ENCODE measurements around the gene GTF2F2. TPM values are rescaled to one million over a fixed set of nuclear protein-coding genes. Genes with fewer than 3 reads are reported as not detected.

Gene GTF2F2
- total and polyA plus RNA-seq, 2 experiments from 2014 or later, result 42.1 to 75.6 TPM

DNA sequence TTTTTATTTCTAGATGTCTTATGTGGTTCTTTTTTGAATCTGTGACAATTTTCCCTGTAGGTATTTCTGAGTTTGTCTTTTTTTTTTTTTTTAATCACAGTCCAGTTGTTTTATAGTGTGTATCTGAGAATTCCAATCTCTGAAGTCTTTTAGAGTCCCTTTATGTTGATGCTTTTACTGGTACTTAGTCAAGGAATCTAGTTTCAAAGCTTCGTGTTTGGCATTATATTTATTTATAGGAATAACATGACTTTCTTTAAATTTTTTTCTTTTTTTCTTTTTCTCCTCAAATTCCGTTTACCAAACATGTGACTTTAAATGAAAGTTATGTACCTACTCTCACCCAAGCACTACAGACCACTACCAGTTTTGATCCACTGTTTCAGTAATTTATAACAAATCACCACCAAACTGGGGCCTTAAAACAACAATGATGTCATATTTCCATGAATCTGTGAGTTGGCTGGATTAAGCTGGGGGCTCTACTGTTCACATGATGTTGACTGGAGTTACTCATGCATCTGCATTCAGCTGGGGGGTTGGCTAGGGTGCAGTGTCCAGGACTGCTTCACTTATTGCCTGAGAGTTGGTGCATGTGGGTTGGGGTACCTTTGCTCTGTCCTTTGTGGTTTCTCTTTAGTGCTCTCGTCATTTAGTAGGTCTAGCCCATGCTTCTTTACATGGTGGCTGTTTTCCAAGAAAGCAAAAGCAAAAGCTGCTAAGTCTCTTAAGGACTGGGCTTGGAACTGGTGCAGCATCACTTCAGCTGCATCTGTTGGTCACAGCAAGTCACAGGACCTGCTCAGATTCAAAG is 58.2 kb downstream of the GTF2F2 start:
- peaks cover 2% of the 10 kb centered on the region for H3K27me3 Mint-ChIP-seq (ENCODE audit: insufficient read depth, low read depth, poor library complexity)
- Histone ChIP-seq H3K4me3 (no peak overlapping the region), H3K4me2 (no peak overlapping the region), H2AFZ (no peak overlapping the region), H3K36me3 (ENCODE audit: insufficient read depth) (no peaks in the 10 kb centered on the region), H3K27me3 (ENCODE audit: insufficient read depth) (no peaks in the 10 kb centered on the region), H4K20me1 (replicated peaks; ENCODE audit: insufficient read depth) (peaks cover 8% of the 10 kb centered on the region; the same call in 1 of the 2 replicates), H3F3A (replicated peaks; ENCODE audit: low read depth) (no peaks in the 10 kb centered on the region), H3K9me2 (ENCODE audit: insufficient read depth) (no peaks in the 10 kb centered on the region), H3K4me1 (ENCODE audit: insufficient read depth) (no peaks in the 10 kb centered on the region), H3K27ac (ENCODE audit: low read depth) (no peak overlapping the region), H3K79me2 (replicated peaks; ENCODE audit: insufficient read depth) (peaks cover 37% of the 10 kb centered on the region)
- no peaks in the 10 kb centered on the region for H3K9me3 Mint-ChIP-seq
- peaks cover 5% of the 10 kb centered on the region; the same call in 2 of the 3 replicates for H3K4me1 Mint-ChIP-seq
- TF ChIP-seq, protein P1, sequence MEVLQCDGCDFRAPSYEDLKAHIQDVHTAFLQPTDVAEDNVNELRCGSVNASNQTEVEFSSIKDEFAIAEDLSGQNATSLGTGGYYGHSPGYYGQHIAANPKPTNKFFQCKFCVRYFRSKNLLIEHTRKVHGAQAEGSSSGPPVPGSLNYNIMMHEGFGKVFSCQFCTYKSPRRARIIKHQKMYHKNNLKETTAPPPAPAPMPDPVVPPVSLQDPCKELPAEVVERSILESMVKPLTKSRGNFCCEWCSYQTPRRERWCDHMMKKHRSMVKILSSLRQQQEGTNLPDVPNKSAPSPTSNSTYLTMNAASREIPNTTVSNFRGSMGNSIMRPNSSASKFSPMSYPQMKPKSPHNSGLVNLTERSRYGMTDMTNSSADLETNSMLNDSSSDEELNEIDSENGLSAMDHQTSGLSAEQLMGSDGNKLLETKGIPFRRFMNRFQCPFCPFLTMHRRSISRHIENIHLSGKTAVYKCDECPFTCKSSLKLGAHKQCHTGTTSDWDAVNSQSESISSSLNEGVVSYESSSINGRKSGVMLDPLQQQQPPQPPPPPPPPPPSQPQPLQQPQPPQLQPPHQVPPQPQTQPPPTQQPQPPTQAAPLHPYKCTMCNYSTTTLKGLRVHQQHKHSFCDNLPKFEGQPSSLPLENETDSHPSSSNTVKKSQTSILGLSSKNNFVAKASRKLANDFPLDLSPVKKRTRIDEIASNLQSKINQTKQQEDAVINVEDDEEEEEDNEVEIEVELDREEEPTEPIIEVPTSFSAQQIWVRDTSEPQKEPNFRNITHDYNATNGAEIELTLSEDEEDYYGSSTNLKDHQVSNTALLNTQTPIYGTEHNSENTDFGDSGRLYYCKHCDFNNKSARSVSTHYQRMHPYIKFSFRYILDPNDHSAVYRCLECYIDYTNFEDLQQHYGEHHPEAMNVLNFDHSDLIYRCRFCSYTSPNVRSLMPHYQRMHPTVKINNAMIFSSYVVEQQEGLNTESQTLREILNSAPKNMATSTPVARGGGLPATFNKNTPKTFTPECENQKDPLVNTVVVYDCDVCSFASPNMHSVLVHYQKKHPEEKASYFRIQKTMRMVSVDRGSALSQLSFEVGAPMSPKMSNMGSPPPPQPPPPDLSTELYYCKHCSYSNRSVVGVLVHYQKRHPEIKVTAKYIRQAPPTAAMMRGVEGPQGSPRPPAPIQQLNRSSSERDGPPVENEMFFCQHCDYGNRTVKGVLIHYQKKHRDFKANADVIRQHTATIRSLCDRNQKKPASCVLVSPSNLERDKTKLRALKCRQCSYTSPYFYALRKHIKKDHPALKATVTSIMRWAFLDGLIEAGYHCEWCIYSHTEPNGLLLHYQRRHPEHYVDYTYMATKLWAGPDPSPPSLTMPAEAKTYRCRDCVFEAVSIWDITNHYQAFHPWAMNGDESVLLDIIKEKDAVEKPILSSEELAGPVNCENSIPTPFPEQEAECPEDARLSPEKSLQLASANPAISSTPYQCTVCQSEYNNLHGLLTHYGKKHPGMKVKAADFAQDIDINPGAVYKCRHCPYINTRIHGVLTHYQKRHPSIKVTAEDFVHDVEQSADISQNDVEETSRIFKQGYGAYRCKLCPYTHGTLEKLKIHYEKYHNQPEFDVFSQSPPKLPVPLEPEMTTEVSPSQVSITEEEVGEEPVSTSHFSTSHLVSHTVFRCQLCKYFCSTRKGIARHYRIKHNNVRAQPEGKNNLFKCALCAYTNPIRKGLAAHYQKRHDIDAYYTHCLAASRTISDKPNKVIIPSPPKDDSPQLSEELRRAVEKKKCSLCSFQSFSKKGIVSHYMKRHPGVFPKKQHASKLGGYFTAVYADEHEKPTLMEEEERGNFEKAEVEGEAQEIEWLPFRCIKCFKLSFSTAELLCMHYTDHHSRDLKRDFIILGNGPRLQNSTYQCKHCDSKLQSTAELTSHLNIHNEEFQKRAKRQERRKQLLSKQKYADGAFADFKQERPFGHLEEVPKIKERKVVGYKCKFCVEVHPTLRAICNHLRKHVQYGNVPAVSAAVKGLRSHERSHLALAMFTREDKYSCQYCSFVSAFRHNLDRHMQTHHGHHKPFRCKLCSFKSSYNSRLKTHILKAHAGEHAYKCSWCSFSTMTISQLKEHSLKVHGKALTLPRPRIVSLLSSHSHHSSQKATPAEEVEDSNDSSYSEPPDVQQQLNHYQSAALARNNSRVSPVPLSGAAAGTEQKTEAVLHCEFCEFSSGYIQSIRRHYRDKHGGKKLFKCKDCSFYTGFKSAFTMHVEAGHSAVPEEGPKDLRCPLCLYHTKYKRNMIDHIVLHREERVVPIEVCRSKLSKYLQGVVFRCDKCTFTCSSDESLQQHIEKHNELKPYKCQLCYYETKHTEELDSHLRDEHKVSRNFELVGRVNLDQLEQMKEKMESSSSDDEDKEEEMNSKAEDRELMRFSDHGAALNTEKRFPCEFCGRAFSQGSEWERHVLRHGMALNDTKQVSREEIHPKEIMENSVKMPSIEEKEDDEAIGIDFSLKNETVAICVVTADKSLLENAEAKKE (CRISPR knock-in tag; IDR thresholded peaks at IDR 0.05), result no peak
- H3K27ac Mint-ChIP-seq, result peak overlapping the region; percentile 57
- DNase-seq (ENCODE audit: low spot score), result no peak
- H3K4me3 Mint-ChIP-seq, result no peak overlapping the region
- no peaks in the 10 kb centered on the region for H3K36me3 Mint-ChIP-seq (ENCODE audit: low read depth)
- no peak; the same call in 2 of the 3 replicates for ATAC-seq

DNA sequence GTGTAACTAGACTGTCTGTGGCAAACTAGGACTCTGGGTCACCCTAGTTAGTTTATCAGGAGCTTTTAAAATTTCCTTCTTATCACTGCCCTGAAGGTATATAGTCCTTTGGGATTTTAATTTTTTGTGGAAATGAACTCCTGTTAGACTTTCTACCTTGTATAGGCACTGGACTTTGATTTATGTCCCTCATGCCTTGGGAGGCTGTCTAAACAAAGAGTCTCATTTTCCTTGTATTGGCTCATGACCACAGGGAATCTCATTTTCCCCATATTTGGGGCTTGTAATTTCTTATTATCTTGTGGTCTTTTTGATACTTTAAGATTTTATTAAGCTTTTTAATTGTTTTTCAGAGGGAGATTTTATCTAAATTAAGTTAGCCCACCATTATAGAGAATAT is 59.1 kb downstream of the GTF2F2 start:
- Mint-ChIP-seq H3K27me3 (ENCODE audit: insufficient read depth, low read depth, poor library complexity) (peaks cover 2% of the 10 kb centered on the region), H3K4me3 (no peak overlapping the region), H3K27ac (no peak overlapping the region), H3K4me1 (peaks cover 5% of the 10 kb centered on the region; the same call in 2 of the 3 replicates), H3K36me3 (ENCODE audit: low read depth) (no peaks in the 10 kb centered on the region; the same call in 2 of the 3 replicates), H3K9me3 (no peaks in the 10 kb centered on the region)
- Histone ChIP-seq H3F3A (replicated peaks; ENCODE audit: low read depth) (no peaks in the 10 kb centered on the region), H3K4me2 (no peak overlapping the region), H3K4me3 (no peak overlapping the region), H3K79me2 (replicated peaks; ENCODE audit: insufficient read depth) (peaks cover 31% of the 10 kb centered on the region), H3K36me3 (ENCODE audit: insufficient read depth) (no peaks in the 10 kb centered on the region), H3K27me3 (ENCODE audit: insufficient read depth) (no peaks in the 10 kb centered on the region), H2AFZ (no peak overlapping the region), H4K20me1 (replicated peaks; ENCODE audit: insufficient read depth) (0 out of 2 replicates have a peak, but pooled peaks cover 5% of the 10 kb centered on the region), H3K27ac (ENCODE audit: low read depth) (no peak overlapping the region), H3K4me1 (ENCODE audit: insufficient read depth) (no peaks in the 10 kb centered on the region), H3K9me2 (ENCODE audit: insufficient read depth) (no peaks in the 10 kb centered on the region)
- ATAC-seq (no peak), DNase-seq (ENCODE audit: low spot score) (no peak)
- TF ChIP-seq POLR2AphosphoS5 (IDR thresholded peaks at IDR 0.05; ENCODE audit: low read depth) (no peak), NANOG (IDR thresholded peaks at IDR 0.05; ENCODE audit: borderline replicate concordance) (no peak)
- TF ChIP-seq, protein P2, sequence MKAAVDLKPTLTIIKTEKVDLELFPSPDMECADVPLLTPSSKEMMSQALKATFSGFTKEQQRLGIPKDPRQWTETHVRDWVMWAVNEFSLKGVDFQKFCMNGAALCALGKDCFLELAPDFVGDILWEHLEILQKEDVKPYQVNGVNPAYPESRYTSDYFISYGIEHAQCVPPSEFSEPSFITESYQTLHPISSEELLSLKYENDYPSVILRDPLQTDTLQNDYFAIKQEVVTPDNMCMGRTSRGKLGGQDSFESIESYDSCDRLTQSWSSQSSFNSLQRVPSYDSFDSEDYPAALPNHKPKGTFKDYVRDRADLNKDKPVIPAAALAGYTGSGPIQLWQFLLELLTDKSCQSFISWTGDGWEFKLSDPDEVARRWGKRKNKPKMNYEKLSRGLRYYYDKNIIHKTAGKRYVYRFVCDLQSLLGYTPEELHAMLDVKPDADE (IDR thresholded peaks at IDR 0.05), result no peak

All from GM23338 (cell line).